K562 (cell line): Measurements from ENCODE around the gene EFCAB8. TPM values are rescaled to one million over a fixed set of nuclear protein-coding genes. Genes with fewer than 3 reads are reported as not detected.

Experiments
- ATAC-seq: fragments of 200-7000 bp; cut with Tn5 transposase; 3 replicates; pipeline ENCODE4 v1.9.1; 2020; ENCODE audit warnings: moderate library complexity
- BruUV-seq: library from RNA; stranded (reverse); fragments of 400-500 nt; replicated peaks from 2 replicates; lab custom pipeline; 2021; lab: Mats Ljungman, UMichigan
- CTCF ChIA-PET: fragments of 300-600 bp; formaldehyde crosslinking; extraction: SDS; loops from one replicate; lab custom pipeline; 2021; ENCODE audit warnings: low intra/inter-chr PET ratio; lab: Yijun Ruan, JAX
- POLR2A ChIA-PET: fragments of 300-600, 350-650 bp; sonication (Branson Sonifier 250); formaldehyde crosslinking; extraction: SDS; loops from one replicate; lab custom pipeline; 2021; ENCODE audit warnings: antibody characterized with exemption, inconsistent platforms; lab: Yijun Ruan, JAX
- DNase-seq, 4 experiments: peaks; one replicate each; pipeline versions ENCODE4 v3.0.0 to v3.0.0-alpha.2; 2011 to 2018; ENCODE audit warnings: low spot score in 3 of 4, mixed read lengths in 3 of 4; ENCODE audit errors: extremely low read depth in 1 of 4
- FAIRE-seq: peaks from 2 replicates; lab custom pipeline; 2011; peaks lifted over from hg19 to GRCh38; lab: Jason Lieb, UNC
- H2AFZ ChIP-seq: 2 replicates; pipeline ENCODE4 v1.6.0; 2011; ENCODE audit warnings: low read depth, low read length, control low read depth, inconsistent platforms
- H3K27ac ChIP-seq: fragments of 200-600 bp; 3 replicates; pipeline ENCODE4 v1.8.0; 2011; ENCODE audit warnings: low read depth, mild to moderate bottlenecking, control low read depth, inconsistent platforms, low read length, moderate library complexity, mixed read lengths; ENCODE audit errors: extremely low read depth
- H3K27me3 ChIP-seq, 2 experiments: fragments of 300-600 bp in 1 of 2; 2 replicates in 1 of 2; 3 replicates in 1 of 2; pipeline versions ENCODE4 v1.6.0 to v1.8.0; 2011; ENCODE audit warnings: inconsistent platforms in 2 of 2, low read length in 2 of 2, mild to moderate bottlenecking in 1 of 2, mixed read lengths in 1 of 2, moderate library complexity in 1 of 2; ENCODE audit not compliant: control insufficient read depth in 2 of 2, insufficient read depth in 2 of 2
- H3K36me3 ChIP-seq: fragments of 300-600 bp; 3 replicates; pipeline ENCODE4 v1.8.0; 2011; ENCODE audit warnings: mild to moderate bottlenecking, low read length, inconsistent platforms; ENCODE audit not compliant: control insufficient read depth, insufficient read depth
- H3K4me1 ChIP-seq, 2 experiments: fragments of 200-600 bp in 1 of 2; replicated peaks in 1 of 2; 2 replicates in 1 of 2; 3 replicates in 1 of 2; pipeline versions ENCODE4 v1.5.1 to v1.8.0; 2011; ENCODE audit warnings: inconsistent platforms in 2 of 2, low read length in 2 of 2, mild to moderate bottlenecking in 1 of 2, mixed read lengths in 1 of 2, moderate library complexity in 1 of 2; ENCODE audit not compliant: control insufficient read depth in 2 of 2, insufficient read depth in 2 of 2
- H3K4me2 ChIP-seq: 2 replicates; pipeline ENCODE4 v1.6.1; 2011; ENCODE audit warnings: low read length, control low read depth, inconsistent platforms, mixed read lengths; ENCODE audit not compliant: insufficient read depth
- H3K4me3 ChIP-seq: fragments of 200-600 bp; sonication (generic), shearing (Covaris generic); 2 replicates; pipeline ENCODE4 v1.5.1; 2016; ENCODE audit warnings: control low read depth, inconsistent platforms
- H3K79me2 ChIP-seq: fragments of 200-600 bp; 3 replicates; pipeline ENCODE4 v1.8.0; 2011; ENCODE audit warnings: low read length, inconsistent platforms; ENCODE audit not compliant: control insufficient read depth, insufficient read depth
- H3K9ac ChIP-seq, 2 experiments: 2 replicates each; pipeline versions ENCODE4 v1.6.0 to v1.6.1; 2011; ENCODE audit warnings: low read depth in 2 of 2, low read length in 2 of 2, control low read depth in 1 of 2, inconsistent platforms in 1 of 2, mild to moderate bottlenecking in 1 of 2, mixed read lengths in 1 of 2; ENCODE audit not compliant: insufficient read depth in 1 of 2
- H3K9me1 ChIP-seq: one replicate; pipeline ENCODE4 v1.6.0; 2011; ENCODE audit warnings: inconsistent platforms, mild to moderate bottlenecking, low read length, moderate library complexity; ENCODE audit not compliant: control insufficient read depth, insufficient read depth
- H3K9me3 ChIP-seq: replicated peaks from 2 replicates; pipeline ENCODE4 v1.5.1; 2011; ENCODE audit warnings: low read depth, low read length, inconsistent platforms; ENCODE audit not compliant: control insufficient read depth, insufficient read depth
- H4K20me1 ChIP-seq: replicated peaks from 2 replicates; pipeline ENCODE4 v1.6.1; 2011; ENCODE audit warnings: low read length, inconsistent platforms, mixed read lengths; ENCODE audit not compliant: control insufficient read depth, insufficient read depth
- CBFA2T3 ChIP-seq: fragments of 450-650 bp; IDR thresholded peaks from 2 replicates; pipeline ENCODE4 v1.6.1; 2017
- HNRNPLL ChIP-seq: fragments of 200-400 bp; formaldehyde crosslinking; IDR thresholded peaks from 2 replicates; pipeline ENCODE4 v1.6.1; 2017; ENCODE audit warnings: low read length, low read depth, mild to moderate bottlenecking; ENCODE audit not compliant: poor library complexity, severe bottlenecking
- RBBP5 ChIP-seq: fragments of 200-600 bp; sonication (generic); IDR thresholded peaks from 2 replicates; pipeline ENCODE4 v1.6.1; 2012; ENCODE audit warnings: borderline replicate concordance, mild to moderate bottlenecking, low read length, control low read depth, inconsistent platforms; ENCODE audit not compliant: insufficient read depth, poor library complexity, severe bottlenecking
- ZNF197 ChIP-seq: fragments of 200-800 bp; sonication (Bioruptor generic); IDR thresholded peaks from 2 replicates; pipeline ENCODE4 v1.6.1; 2016; ENCODE audit warnings: low read depth, missing genetic modification characterization, missing compliant biosample characterization
- WGBS: fragments of 100-300 bp; shearing (Covaris generic); methylation state at CpG from one replicate; pipeline ENCODE4 v1.1.6; 2016; ENCODE audit warnings: low coverage, mixed read lengths; ENCODE audit not compliant: insufficient coverage; ENCODE audit errors: missing lambda C conversion rate; 5-methylcytosine and 5-hydroxymethylcytosine counted together
- in situ Hi-C: fragments of 300-500 bp; cut with MboI; formaldehyde crosslinking; loops from 4 replicates; pipeline ENCODE4 v1.15.0; 2018; ENCODE audit warnings: inconsistent platforms, mixed read lengths
- intact Hi-C: fragments of 100-400 bp; cut with micrococcal nuclease; formaldehyde crosslinking; loops from 2 replicates; pipeline ENCODE4 v1.14.2; 2022
- polyA plus RNA-seq, 8 experiments: library from polyadenylated mRNA; depleted of rRNA in 4 of 8; stranded (reverse) in 5 of 8; unstranded in 3 of 8; fragments of >200 nt; fragmentation: Nextera tagmentation in 2 of 8; fragmentation: Illumina TruSeq in 1 of 8; extraction: Ambion mirVana in 2 of 8; extraction: Trizol in 1 of 8; gene quantifications; 2 replicates each; pipeline versions ENCODE4 v1.2.1 to v1.2.3, GENCODE V29; 2011 to 2014; ENCODE audit warnings: inconsistent platforms in 1 of 8, missing spikeins in 1 of 8
- total RNA-seq, 7 experiments: library from RNA; depleted of rRNA in 6 of 7; stranded (reverse); fragments of >200 nt in 6 of 7; fragmentation: Illumina TruSeq in 2 of 7; extraction: Trizol in 2 of 7; gene quantifications; 2 replicates each; pipeline versions ENCODE4 v1.2.1 to v1.2.3, GENCODE V29; 2011 to 2021; ENCODE audit warnings: low replicate concordance in 1 of 7
- TF ChIP-seq, protein P1 (sequence below), 2 experiments: fragments of 450-650 bp in 1 of 2; IDR thresholded peaks; 2 replicates each; pipeline ENCODE4 v1.6.1; 2011 to 2017; ENCODE audit warnings: low read depth in 2 of 2, antibody characterized with exemption in 1 of 2, borderline replicate concordance in 1 of 2, low read length in 1 of 2, mild to moderate bottlenecking in 1 of 2, mixed read lengths in 1 of 2; ENCODE audit not compliant: control insufficient read depth in 1 of 2

EFCAB8 gene
- total and polyA plus RNA-seq, 9 of the 15 experiments (the other 6 are each of a cell fraction or from before 2014, with no cell fraction given): 0.03 to 0.18 (median 0.11) TPM; not detected in 6

DNA sequence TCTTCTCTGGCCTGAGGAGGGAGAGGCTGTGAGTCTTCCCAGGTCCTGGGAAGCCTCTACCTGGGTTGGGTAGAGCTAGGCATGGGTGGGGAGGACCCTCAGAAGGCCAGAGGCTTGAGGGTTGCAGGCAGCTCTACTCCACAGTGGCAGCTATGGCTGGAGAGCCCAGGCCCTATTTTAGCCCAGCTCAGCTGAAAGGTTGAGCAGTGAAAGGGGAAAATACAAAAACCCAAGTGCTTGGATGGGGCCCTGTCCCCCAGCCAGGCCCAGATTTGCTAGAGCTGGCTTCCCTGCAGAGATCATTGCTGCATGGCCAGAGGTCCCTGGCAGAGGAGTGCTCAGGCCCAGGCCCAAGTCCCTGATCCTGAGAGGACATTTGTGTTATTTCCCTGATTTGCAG lies 99.9 kb downstream of the EFCAB8 start:
- intact Hi-C loops: no loop called here

DNA sequence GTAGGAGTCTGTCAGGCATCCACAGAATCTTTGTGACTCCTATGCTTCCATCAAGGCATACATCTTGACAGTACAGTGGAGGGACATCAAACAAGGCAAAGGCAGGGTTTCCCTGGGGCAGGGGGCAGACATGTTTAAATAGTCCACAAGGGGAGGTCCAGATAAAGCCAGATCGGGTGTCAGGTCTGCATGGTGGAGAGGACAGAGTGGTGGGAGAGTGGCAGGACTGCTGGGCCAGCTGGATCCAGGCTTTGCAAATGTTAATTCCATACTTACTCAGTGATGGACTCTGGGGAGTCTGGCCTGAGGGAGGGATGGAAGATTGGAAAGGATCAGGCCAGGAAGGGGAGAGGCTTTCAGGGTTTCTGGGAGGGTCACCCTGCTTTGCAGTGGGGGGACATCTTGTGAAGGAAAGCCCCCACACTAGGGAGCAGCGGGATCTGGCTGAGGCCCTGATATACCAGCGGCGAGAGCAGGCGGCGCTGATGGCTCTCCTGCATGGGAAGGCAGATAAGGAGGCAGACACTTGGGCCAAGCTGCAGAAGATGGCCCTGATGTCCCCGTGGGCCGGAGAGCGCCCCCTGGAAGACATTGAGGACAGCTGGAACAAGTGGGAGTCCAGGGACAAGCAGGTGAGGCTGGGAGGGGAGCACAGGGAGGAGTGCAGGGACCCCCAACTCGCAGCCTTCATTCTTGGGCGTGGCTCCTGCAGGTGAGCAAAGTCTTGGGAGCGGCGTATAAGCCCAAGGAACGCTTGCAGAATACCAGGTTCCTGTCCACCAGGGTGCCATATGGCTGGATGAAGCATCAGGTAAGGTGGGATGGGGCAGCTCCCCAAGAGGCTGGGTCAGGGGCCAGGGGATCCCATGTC lies 100.9 kb downstream of the EFCAB8 start:
- ATAC-seq (peak; percentile 95), FAIRE-seq (no peak), DNase-seq (peak; percentile 28 to 66 (median 46))
- CTCF ChIA-PET: no interaction called here
- no peaks in the 10 kb centered on the region for H3K79me2 ChIP-seq
- BruUV-seq: no TSS peak
- no peaks in the 10 kb centered on the region for H3K36me3 ChIP-seq
- H3K27ac ChIP-seq: no peak overlapping the region
- no peak overlapping the region for H3K4me2 ChIP-seq
- no peaks in the 10 kb centered on the region; the same call in 1 of the 2 replicates for H3K9me3 ChIP-seq
- peaks cover 11 to 29% of the 10 kb centered on the region in 2 experiments; a peak in 4 of 5 replicates for H3K27me3 ChIP-seq
- no peak overlapping the region for H3K4me3 ChIP-seq
- under 1% methylated on average over 13 of the region's 14 CpGs for WGBS
- H3K9me1 ChIP-seq: no peaks in the 10 kb centered on the region
- H3K4me1 ChIP-seq: peaks cover 0 to 7% of the 10 kb centered on the region in 2 experiments; a peak in 1 of 5 replicates
- in situ Hi-C loops (no loop called here), intact Hi-C loops (loop anchor here (1.0 kb wide), 1 partner anchor 53 kb away; no protein-coding TSS in a partner anchor)
- H4K20me1 ChIP-seq: peaks cover 7% of the 10 kb centered on the region; the same call in 1 of the 2 replicates
- H3K9ac ChIP-seq: no peak overlapping the region
- POLR2A ChIA-PET: interaction anchor here (1.2 to 1.3 kb wide), 2 partner anchors 9 to 13 kb away, joined by 3 to 5 read pairs; no protein-coding TSS in a partner anchor
- no peak overlapping the region for H2AFZ ChIP-seq
- TF ChIP-seq, protein P1, sequence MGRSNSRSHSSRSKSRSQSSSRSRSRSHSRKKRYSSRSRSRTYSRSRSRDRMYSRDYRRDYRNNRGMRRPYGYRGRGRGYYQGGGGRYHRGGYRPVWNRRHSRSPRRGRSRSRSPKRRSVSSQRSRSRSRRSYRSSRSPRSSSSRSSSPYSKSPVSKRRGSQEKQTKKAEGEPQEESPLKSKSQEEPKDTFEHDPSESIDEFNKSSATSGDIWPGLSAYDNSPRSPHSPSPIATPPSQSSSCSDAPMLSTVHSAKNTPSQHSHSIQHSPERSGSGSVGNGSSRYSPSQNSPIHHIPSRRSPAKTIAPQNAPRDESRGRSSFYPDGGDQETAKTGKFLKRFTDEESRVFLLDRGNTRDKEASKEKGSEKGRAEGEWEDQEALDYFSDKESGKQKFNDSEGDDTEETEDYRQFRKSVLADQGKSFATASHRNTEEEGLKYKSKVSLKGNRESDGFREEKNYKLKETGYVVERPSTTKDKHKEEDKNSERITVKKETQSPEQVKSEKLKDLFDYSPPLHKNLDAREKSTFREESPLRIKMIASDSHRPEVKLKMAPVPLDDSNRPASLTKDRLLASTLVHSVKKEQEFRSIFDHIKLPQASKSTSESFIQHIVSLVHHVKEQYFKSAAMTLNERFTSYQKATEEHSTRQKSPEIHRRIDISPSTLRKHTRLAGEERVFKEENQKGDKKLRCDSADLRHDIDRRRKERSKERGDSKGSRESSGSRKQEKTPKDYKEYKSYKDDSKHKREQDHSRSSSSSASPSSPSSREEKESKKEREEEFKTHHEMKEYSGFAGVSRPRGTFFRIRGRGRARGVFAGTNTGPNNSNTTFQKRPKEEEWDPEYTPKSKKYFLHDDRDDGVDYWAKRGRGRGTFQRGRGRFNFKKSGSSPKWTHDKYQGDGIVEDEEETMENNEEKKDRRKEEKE (IDR thresholded peaks at IDR 0.05; ENCODE audit: borderline replicate concordance in 1 of 2, control insufficient read depth in 1 of 2, low read depth in 2 of 2, low read length in 1 of 2): no peak
- TF ChIP-seq CBFA2T3: peak; percentile 42

More for the DNA sequence above, 99.9 kb downstream of the EFCAB8 start:
- Histone ChIP-seq H3K79me2 (no peaks in the 10 kb centered on the region), H3K9ac (no peak overlapping the region), H3K4me2 (no peak overlapping the region), H2AFZ (no peak overlapping the region), H3K27ac (no peak overlapping the region), H3K27me3 (peaks cover 11 to 29% of the 10 kb centered on the region in 2 experiments; a peak in 4 of 5 replicates), H4K20me1 (peaks cover 7% of the 10 kb centered on the region; the same call in 1 of the 2 replicates), H3K4me1 (peaks cover 0 to 7% of the 10 kb centered on the region in 2 experiments; a peak in 1 of 5 replicates), H3K9me3 (no peaks in the 10 kb centered on the region; the same call in 1 of the 2 replicates), H3K36me3 (no peaks in the 10 kb centered on the region), H3K9me1 (no peaks in the 10 kb centered on the region), H3K4me3 (no peak overlapping the region)
- no TSS peak for BruUV-seq
- FAIRE-seq: no peak
- ChIA-PET CTCF (no interaction called here), POLR2A (interaction anchor here (1.0 kb wide), 1 partner anchor 12 kb away, joined by 3 read pairs; no protein-coding TSS in a partner anchor)
- TF ChIP-seq HNRNPLL (no peak), RBBP5 (no peak), ZNF197 (CRISPR knock-in tag) (no peak)
- no peak for ATAC-seq
- in situ Hi-C loops: no loop called here
- no peak for DNase-seq
